ENCODE measurements around the gene PGGT1B.

Gene PGGT1B

DNA sequence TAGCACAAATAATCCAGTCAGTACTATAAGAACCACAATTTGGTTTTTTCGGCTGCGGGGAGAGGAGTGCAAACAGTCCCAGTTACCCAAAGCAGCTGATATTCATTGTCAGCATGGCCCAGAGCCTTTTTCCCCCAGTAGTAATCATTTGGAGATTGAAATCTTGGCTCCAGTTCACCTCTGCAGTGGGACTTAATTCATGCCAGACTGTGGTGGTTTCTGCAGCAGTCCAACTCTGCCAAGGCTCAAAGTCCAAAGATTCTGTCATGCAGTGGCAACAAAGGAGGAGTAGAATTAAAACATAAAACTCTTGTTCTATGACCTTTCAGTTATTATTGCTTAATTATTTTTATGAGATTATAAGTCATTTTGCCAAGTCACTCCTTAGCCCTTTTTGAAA lies 68.0 kb downstream of the PGGT1B start:
- Histone ChIP-seq H3F3A (ENCODE audit: control insufficient read depth, insufficient read depth) (no peaks in the 10 kb centered on the region; the same call in 1 of the 2 replicates), H3K79me2 (ENCODE audit: control insufficient read depth, low read length) (no peaks in the 10 kb centered on the region), H3K9me3 (ENCODE audit: control insufficient read depth, insufficient read depth, low read length) (no peaks in the 10 kb centered on the region), H4K20me1 (ENCODE audit: control insufficient read depth, insufficient read depth, low read depth, low read length) (no peaks in the 10 kb centered on the region), H3K4me1 (ENCODE audit: control insufficient read depth, low read length) (no peaks in the 10 kb centered on the region), H3K27ac (ENCODE audit: low read depth, low read length) (no peak overlapping the region), H3K36me3 (ENCODE audit: control insufficient read depth, low read length) (no peaks in the 10 kb centered on the region), H3K4me2 (ENCODE audit: low read length) (no peak overlapping the region), H3K27me3 (ENCODE audit: control insufficient read depth, low read length) (no peaks in the 10 kb centered on the region), H3K9me2 (replicated peaks; ENCODE audit: control insufficient read depth, low read length) (no peaks in the 10 kb centered on the region), H3K4me3 (ENCODE audit: low read length) (no peak overlapping the region)
- TF ChIP-seq, protein P1, sequence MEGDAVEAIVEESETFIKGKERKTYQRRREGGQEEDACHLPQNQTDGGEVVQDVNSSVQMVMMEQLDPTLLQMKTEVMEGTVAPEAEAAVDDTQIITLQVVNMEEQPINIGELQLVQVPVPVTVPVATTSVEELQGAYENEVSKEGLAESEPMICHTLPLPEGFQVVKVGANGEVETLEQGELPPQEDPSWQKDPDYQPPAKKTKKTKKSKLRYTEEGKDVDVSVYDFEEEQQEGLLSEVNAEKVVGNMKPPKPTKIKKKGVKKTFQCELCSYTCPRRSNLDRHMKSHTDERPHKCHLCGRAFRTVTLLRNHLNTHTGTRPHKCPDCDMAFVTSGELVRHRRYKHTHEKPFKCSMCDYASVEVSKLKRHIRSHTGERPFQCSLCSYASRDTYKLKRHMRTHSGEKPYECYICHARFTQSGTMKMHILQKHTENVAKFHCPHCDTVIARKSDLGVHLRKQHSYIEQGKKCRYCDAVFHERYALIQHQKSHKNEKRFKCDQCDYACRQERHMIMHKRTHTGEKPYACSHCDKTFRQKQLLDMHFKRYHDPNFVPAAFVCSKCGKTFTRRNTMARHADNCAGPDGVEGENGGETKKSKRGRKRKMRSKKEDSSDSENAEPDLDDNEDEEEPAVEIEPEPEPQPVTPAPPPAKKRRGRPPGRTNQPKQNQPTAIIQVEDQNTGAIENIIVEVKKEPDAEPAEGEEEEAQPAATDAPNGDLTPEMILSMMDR (IDR thresholded peaks at IDR 0.05; ENCODE audit: low read depth, low read length, poor library complexity, severe bottlenecking): no peak
- no peak for TF ChIP-seq EZH2phosphoT487 (IDR thresholded peaks at IDR 0.05; ENCODE audit: borderline replicate concordance, low read length)

DNA sequence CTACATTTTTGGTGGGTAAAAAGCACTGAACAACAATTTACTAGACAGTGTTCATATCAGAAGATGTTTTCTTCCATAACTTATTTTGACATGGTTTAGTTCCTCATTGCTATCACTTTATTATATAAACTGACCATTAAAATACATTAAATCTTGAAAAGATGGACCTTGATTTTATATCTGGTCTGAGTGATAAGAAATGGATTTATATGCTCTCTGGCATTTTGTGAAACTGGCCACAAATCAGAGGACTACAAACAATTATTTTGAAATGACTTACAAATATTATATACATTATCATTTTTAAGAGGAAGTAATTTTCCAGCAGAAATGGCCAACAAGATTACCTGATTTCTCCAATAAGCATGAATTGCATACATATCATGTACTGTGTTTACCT lies 69.4 kb downstream of the PGGT1B start:
- H3K4me1 ChIP-seq (ENCODE audit: control insufficient read depth, low read length): no peaks in the 10 kb centered on the region
- H3F3A ChIP-seq (ENCODE audit: control insufficient read depth, insufficient read depth): no peaks in the 10 kb centered on the region; the same call in 1 of the 2 replicates
- TF ChIP-seq, protein P1 (IDR thresholded peaks at IDR 0.05; ENCODE audit: low read depth, low read length, poor library complexity, severe bottlenecking): no peak
- TF ChIP-seq EZH2phosphoT487 (IDR thresholded peaks at IDR 0.05; ENCODE audit: borderline replicate concordance, low read length): no peak
- no peaks in the 10 kb centered on the region for H3K36me3 ChIP-seq (ENCODE audit: control insufficient read depth, low read length)
- H3K9me2 ChIP-seq (replicated peaks; ENCODE audit: control insufficient read depth, low read length): no peaks in the 10 kb centered on the region
- H3K79me2 ChIP-seq (ENCODE audit: control insufficient read depth, low read length): no peaks in the 10 kb centered on the region
- H3K4me2 ChIP-seq (ENCODE audit: low read length): no peak overlapping the region
- H3K27ac ChIP-seq (ENCODE audit: low read depth, low read length): no peak overlapping the region
- H3K4me3 ChIP-seq (ENCODE audit: low read length): no peak overlapping the region
- no peaks in the 10 kb centered on the region for H3K9me3 ChIP-seq (ENCODE audit: control insufficient read depth, insufficient read depth, low read length)
- H4K20me1 ChIP-seq (ENCODE audit: control insufficient read depth, insufficient read depth, low read depth, low read length): no peaks in the 10 kb centered on the region
- no peaks in the 10 kb centered on the region for H3K27me3 ChIP-seq (ENCODE audit: control insufficient read depth, low read length)

DNA sequence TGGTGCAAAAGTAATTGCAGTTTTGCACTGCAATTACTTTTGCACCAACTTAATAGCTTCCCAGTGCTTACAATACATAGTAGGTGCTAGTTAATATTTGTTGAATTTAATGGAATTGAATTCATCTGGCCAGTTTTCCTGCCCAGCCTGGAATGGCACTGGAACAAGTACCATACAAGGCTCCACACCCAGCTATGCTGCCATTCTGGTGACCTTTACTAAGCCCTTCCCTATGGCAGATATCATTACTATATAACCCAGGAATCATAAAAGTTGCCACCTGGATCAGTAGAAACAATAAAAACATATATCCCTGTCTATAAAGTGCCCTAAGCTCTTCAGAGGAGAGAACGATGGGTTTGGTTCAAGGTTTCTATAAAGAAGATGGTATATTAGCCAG lies 70.6 kb downstream of the PGGT1B start:
- Histone ChIP-seq H3K36me3 (ENCODE audit: control insufficient read depth, low read length) (no peaks in the 10 kb centered on the region), H3K9me3 (ENCODE audit: control insufficient read depth, insufficient read depth, low read length) (no peaks in the 10 kb centered on the region), H3K4me2 (ENCODE audit: low read length) (no peak overlapping the region), H3K27me3 (ENCODE audit: control insufficient read depth, low read length) (no peaks in the 10 kb centered on the region), H3K79me2 (ENCODE audit: control insufficient read depth, low read length) (no peaks in the 10 kb centered on the region), H4K20me1 (ENCODE audit: control insufficient read depth, insufficient read depth, low read depth, low read length) (no peaks in the 10 kb centered on the region), H3K4me3 (ENCODE audit: low read length) (no peak overlapping the region), H3F3A (ENCODE audit: control insufficient read depth, insufficient read depth) (no peaks in the 10 kb centered on the region), H3K4me1 (ENCODE audit: control insufficient read depth, low read length) (no peaks in the 10 kb centered on the region), H3K27ac (ENCODE audit: low read depth, low read length) (no peak overlapping the region), H3K9me2 (replicated peaks; ENCODE audit: control insufficient read depth, low read length) (no peaks in the 10 kb centered on the region)
- TF ChIP-seq EZH2phosphoT487 (IDR thresholded peaks at IDR 0.05; ENCODE audit: borderline replicate concordance, low read length): no peak
- TF ChIP-seq, protein P1 (IDR thresholded peaks at IDR 0.05; ENCODE audit: low read depth, low read length, poor library complexity, severe bottlenecking): no peak

Data from DOHH2 (cell line).